GM12878 (cell line): ENCODE measurements around the gene RNASEH2A. TPM values are rescaled to one million over a fixed set of nuclear protein-coding genes. Genes with fewer than 3 reads are reported as not detected.

Source experiments
- ATAC-seq: fragments of 200-7000 bp; cut with Tn5 transposase; 3 replicates; pipeline ENCODE4 v1.9.1; 2020; ENCODE audit warnings: mild to moderate bottlenecking, moderate library complexity
- BruUV-seq: library from RNA; stranded (reverse); fragments of 400-500 nt; replicated peaks from 2 replicates; lab custom pipeline; 2021; lab: Mats Ljungman, UMichigan
- CTCF ChIA-PET: fragments of 300-600 bp; sonication (Branson Sonifier 250); formaldehyde crosslinking; extraction: SDS; loops from one replicate; lab custom pipeline; 2021; ENCODE audit warnings: inconsistent platforms; lab: Yijun Ruan, JAX
- POLR2A ChIA-PET: fragments of 350-600 bp; formaldehyde crosslinking; extraction: SDS; loops from one replicate; lab custom pipeline; 2021; ENCODE audit warnings: inconsistent platforms; lab: Charles Lee
- RAD21 ChIA-PET: fragments of 300-600 bp; sonication (Branson Sonifier 250); formaldehyde crosslinking; loops from one replicate; lab custom pipeline; 2023; ENCODE audit warnings: antibody characterized with exemption; ENCODE audit not compliant: unreplicated experiment; lab: Charles Lee
- SMC1A ChIA-PET: fragments of 300-600 bp; sonication (Branson Sonifier 250); formaldehyde crosslinking; loops from one replicate; lab custom pipeline; 2023; ENCODE audit not compliant: unreplicated experiment, uncharacterized antibody; lab: Charles Lee
- DNase-seq: peaks from one replicate; pipeline ENCODE4 v3.0.0-alpha.2; 2011; ENCODE audit warnings: low read depth, low spot score
- FAIRE-seq: peaks from 3 replicates; lab custom pipeline; 2011; peaks lifted over from hg19 to GRCh38; lab: Jason Lieb, UNC
- H2AFZ ChIP-seq: 2 replicates; pipeline ENCODE4 v1.6.0; 2011; ENCODE audit warnings: low read depth, low read length, control low read depth; ENCODE audit not compliant: control insufficient read depth
- H3K27ac ChIP-seq: 2 replicates; pipeline ENCODE4 v1.5.1; 2011; ENCODE audit warnings: control low read depth; ENCODE audit not compliant: control insufficient read depth, insufficient read depth
- H3K27me3 ChIP-seq, 2 experiments: replicated peaks in 1 of 2; 2 replicates each; pipeline versions ENCODE4 v1.6.0 to v1.6.1; 2011; ENCODE audit warnings: low read length in 1 of 2; ENCODE audit not compliant: control insufficient read depth in 2 of 2, insufficient read depth in 2 of 2
- H3K36me3 ChIP-seq, 2 experiments: 2 replicates each; pipeline ENCODE4 v1.5.1; 2011; ENCODE audit warnings: low read length in 1 of 2; ENCODE audit not compliant: control insufficient read depth in 2 of 2, insufficient read depth in 2 of 2
- H3K4me1 ChIP-seq: 2 replicates; pipeline ENCODE4 v1.6.1; 2011; ENCODE audit warnings: mild to moderate bottlenecking, low read length, moderate library complexity, mixed read lengths; ENCODE audit not compliant: control insufficient read depth, insufficient read depth
- H3K4me2 ChIP-seq: 2 replicates; pipeline ENCODE4 v1.6.0; 2011; ENCODE audit warnings: control low read depth; ENCODE audit not compliant: control insufficient read depth, insufficient read depth
- H3K4me3 ChIP-seq: fragments of 200-600 bp; sonication (generic); 2 replicates; pipeline ENCODE4 v1.5.1; 2016
- H3K79me2 ChIP-seq: 2 replicates; pipeline ENCODE4 v1.6.0; 2011; ENCODE audit warnings: low read length; ENCODE audit not compliant: control insufficient read depth, insufficient read depth
- H3K9ac ChIP-seq: 2 replicates; pipeline ENCODE4 v1.8.0; 2011; ENCODE audit warnings: low read length, control low read depth, mixed read lengths; ENCODE audit not compliant: control insufficient read depth, insufficient read depth
- H3K9me3 ChIP-seq: replicated peaks from 3 replicates; pipeline ENCODE4 v1.5.1; 2011; ENCODE audit warnings: mild to moderate bottlenecking, low read length; ENCODE audit not compliant: control insufficient read depth, insufficient read depth
- H4K20me1 ChIP-seq: 2 replicates; pipeline ENCODE4 v1.6.0; 2011; ENCODE audit not compliant: control insufficient read depth, insufficient read depth
- ASH2L ChIP-seq: fragments of 300-600, 200-600 bp; sonication (generic); IDR thresholded peaks from 2 replicates; pipeline ENCODE4 v1.6.1; 2017; ENCODE audit warnings: low read depth, mild to moderate bottlenecking, borderline replicate concordance
- BMI1 ChIP-seq: fragments of 450-650 bp; IDR thresholded peaks from 2 replicates; pipeline ENCODE4 v1.6.1; 2016; ENCODE audit warnings: mild to moderate bottlenecking, moderate library complexity, borderline replicate concordance
- CBX5 ChIP-seq: sonication (generic); IDR thresholded peaks from 2 replicates; pipeline ENCODE4 v1.6.1; 2016; ENCODE audit warnings: low read depth, moderate library complexity, mild to moderate bottlenecking, inconsistent platforms
- HDAC6 ChIP-seq: fragments of 200-600 bp; sonication (generic); IDR thresholded peaks from one replicate; pipeline ENCODE4 v1.8.0; 2017; ENCODE audit warnings: antibody characterized with exemption; ENCODE audit not compliant: unreplicated experiment
- IKZF1 ChIP-seq: fragments of 450-650 bp; conservative IDR thresholded peaks from 2 replicates; pipeline ENCODE4 v1.6.1; 2017; ENCODE audit warnings: antibody characterized with exemption, mild to moderate bottlenecking
- MEF2B ChIP-seq: fragments of 450-650 bp; IDR thresholded peaks from 2 replicates; pipeline ENCODE4 v1.6.1; 2018; ENCODE audit warnings: mild to moderate bottlenecking, moderate library complexity; ENCODE audit not compliant: partially characterized antibody, poor library complexity, severe bottlenecking
- NFIC ChIP-seq: IDR thresholded peaks from 2 replicates; pipeline ENCODE4 v1.6.1; 2012; ENCODE audit warnings: low read depth, mild to moderate bottlenecking, inconsistent platforms, low read length, moderate library complexity
- RBBP5 ChIP-seq: fragments of 200-600 bp; sonication (generic); conservative IDR thresholded peaks from 2 replicates; pipeline ENCODE4 v1.6.1; 2016
- SP1 ChIP-seq: IDR thresholded peaks from one replicate; pipeline ENCODE4 v1.6.1; 2011; ENCODE audit warnings: low read depth, low read length
- TCF12 ChIP-seq: IDR thresholded peaks from 2 replicates; pipeline ENCODE4 v1.6.1; 2011; ENCODE audit warnings: low read depth, mild to moderate bottlenecking, low read length
- USF2 ChIP-seq: IDR thresholded peaks from 2 replicates; pipeline ENCODE4 v1.6.1; 2011; ENCODE audit warnings: low read depth, low read length, improper control_type of control experiment, borderline replicate concordance
- WRNIP1 ChIP-seq: IDR thresholded peaks from 2 replicates; pipeline ENCODE4 v1.6.1; 2011; ENCODE audit warnings: low read depth, low read length, improper control_type of control experiment, borderline replicate concordance
- YY1 ChIP-seq: IDR thresholded peaks from 2 replicates; pipeline ENCODE4 v1.6.1; 2011; ENCODE audit warnings: low read depth, mild to moderate bottlenecking, low read length
- ZNF592 ChIP-seq: fragments of 450-650 bp; IDR thresholded peaks from 2 replicates; pipeline ENCODE4 v1.6.1; 2017; ENCODE audit warnings: mild to moderate bottlenecking, moderate library complexity
- WGBS: methylation state at CpG from one replicate; pipeline ENCODE4 v1.1.6; 2016; ENCODE audit warnings: low lambda C conversion rate; ENCODE audit not compliant: insufficient replicate concordance, insufficient coverage; ENCODE audit errors: missing lambda C conversion rate; 5-methylcytosine and 5-hydroxymethylcytosine counted together
- in situ Hi-C: fragments of 300-500 bp; cut with MboI; formaldehyde crosslinking; loops from 9 replicates; pipeline ENCODE4 v1.14.3; 2018; ENCODE audit warnings: mixed read lengths
- intact Hi-C: fragments of 100-400 bp; cut with micrococcal nuclease; formaldehyde crosslinking; loops from one replicate; pipeline ENCODE4 v1.14.2; 2022; ENCODE audit not compliant: unreplicated experiment
- polyA plus RNA-seq, 11 experiments: library from polyadenylated mRNA; depleted of rRNA in 4 of 11; unstranded in 6 of 11; stranded (reverse) in 5 of 11; fragments of >200 nt; fragmentation: Nextera tagmentation in 4 of 11; fragmentation: Illumina TruSeq in 1 of 11; extraction: Ambion mirVana in 4 of 11; extraction: Trizol in 1 of 11; gene quantifications; 1 replicate in 1 of 11; 2 replicates in 10 of 11; pipeline versions ENCODE4 v1.2.1 to v1.2.3, GENCODE V29; 2011 to 2016; ENCODE audit warnings: inconsistent platforms in 2 of 11, missing spikeins in 2 of 11, low read depth in 1 of 11
- total RNA-seq, 4 experiments: library from RNA; depleted of rRNA in 3 of 4; stranded (reverse); fragments of >200 nt in 3 of 4; fragmentation: Illumina TruSeq in 1 of 4; extraction: Trizol in 1 of 4; gene quantifications; 2 replicates each; pipeline versions ENCODE4 v1.2.1 to v1.2.3, GENCODE V29; 2013 to 2021

RNASEH2A gene
- total and polyA plus RNA-seq, 10 of the 15 experiments (the other 5 are each of a cell fraction or from before 2014, with no cell fraction given) = 17.4 to 103 (median 40.4) TPM

- TF ChIP-seq IKZF1 (no peak), RBBP5 (no peak), WRNIP1 (no peak), BMI1 (no peak)
Measured at GRCh38 chr19:12794196-12794941, 12.0 kb upstream of the RNASEH2A start (continued).

DNA sequence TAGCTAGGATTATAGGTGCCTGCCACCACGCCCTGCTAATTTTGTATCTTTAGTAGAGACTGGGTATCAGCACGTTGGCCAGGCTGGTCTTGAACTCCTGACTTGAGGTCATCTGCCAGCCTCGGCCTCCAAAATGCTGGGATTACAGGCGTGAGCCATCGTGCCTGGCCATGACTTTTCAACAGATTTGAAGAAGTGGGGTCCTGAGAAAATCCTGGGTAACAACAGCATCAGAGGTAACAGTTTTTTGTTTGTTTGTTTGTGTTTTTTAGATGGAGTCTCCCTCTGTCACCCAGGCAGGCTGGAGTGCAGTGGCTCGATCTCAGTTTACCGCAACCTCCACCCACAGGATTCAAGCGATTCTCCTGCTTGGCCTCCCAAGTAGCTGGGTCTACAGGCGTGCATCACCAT, 11.4 kb upstream of the RNASEH2A start:
- Histone ChIP-seq H3K4me2 (no peak overlapping the region; the same call in 1 of the 2 replicates), H3K79me2 (peaks cover 29% of the 10 kb centered on the region), H3K9me3 (no peaks in the 10 kb centered on the region; the same call in 2 of the 3 replicates), H4K20me1 (no peaks in the 10 kb centered on the region), H3K4me3 (no peak overlapping the region), H3K27ac (no peak overlapping the region), H2AFZ (no peak overlapping the region), H3K4me1 (peaks cover 24% of the 10 kb centered on the region), H3K9ac (no peak overlapping the region), H3K27me3 (no peaks in the 10 kb centered on the region), H3K36me3 (peaks cover 0 to 1% of the 10 kb centered on the region in 2 experiments; a peak in 2 of 4 replicates)
- ChIA-PET CTCF (interaction anchor here (1.1 to 12.9 kb wide), 10 partner anchors 17 to 191 kb away, joined by 3 to 537 read pairs (median 7); partner anchors contain the start of genes GET3, HOOK2 and RTBDN), RAD21 (interaction anchor here (0.7 to 11.4 kb wide), 12 partner anchors 11 to 354 kb away, joined by 3 to 303 read pairs (median 13); partner anchors contain the start of genes FBXW9, HOOK2, RNASEH2A and ZNF443), POLR2A (interaction anchor here (0.7 to 8.2 kb wide), 4 partner anchors 8 to 114 kb away, joined by 5 to 303 read pairs (median 6); partner anchors contain the start of gene HOOK2), SMC1A (interaction anchor here (0.9 to 11.5 kb wide), 10 partner anchors 9 to 52 kb away, joined by 3 to 240 read pairs (median 11); partner anchors contain the start of gene RNASEH2A)
- in situ Hi-C loops = loop anchor here (5.0 kb wide), 1 partner anchor 33 kb away; no protein-coding TSS in a partner anchor
- WGBS = 76% methylated on average over 9 of the region's 9 CpGs
- DNase-seq (no peak), ATAC-seq (no peak), FAIRE-seq (no peak)
- intact Hi-C loops = no loop called here
- BruUV-seq = no TSS peak
- TF ChIP-seq NFIC = no peak
- TF ChIP-seq HDAC6 = no peak
- TF ChIP-seq SP1 = no peak
- no peak for TF ChIP-seq ZNF592
- TF ChIP-seq CBX5 = no peak
- TF ChIP-seq MEF2B = no peak
- TF ChIP-seq USF2 = no peak
- TF ChIP-seq YY1 = no peak
- TF ChIP-seq TCF12 = no peak
- no peak for TF ChIP-seq ASH2L
